H9 (cell line): ENCODE results near the gene SLC2A11. TPM values are rescaled to one million over a fixed set of nuclear protein-coding genes. Genes with fewer than 3 reads are reported as not detected.
A peak's percentile ranks its signal among the peaks of the same experiment; 100 is the strongest.

Experiments used
- DNase-seq: peaks from one replicate; pipeline ENCODE4 v3.0.0-alpha.2; 2017
- H2AFZ ChIP-seq: one replicate; pipeline ENCODE4 v1.6.1; 2013; ENCODE audit warnings: mild to moderate bottlenecking, low read length, control low read depth, moderate library complexity
- H2AK5ac ChIP-seq: 2 replicates; pipeline ENCODE4 v1.6.1; 2013; ENCODE audit warnings: low read length, control low read depth, mixed read lengths; ENCODE audit not compliant: insufficient read length
- H2BK120ac ChIP-seq: one replicate; pipeline ENCODE4 v1.6.1; 2013; ENCODE audit warnings: low read depth, mild to moderate bottlenecking, low read length, control low read depth, inconsistent platforms; ENCODE audit not compliant: poor library complexity, severe bottlenecking
- H2BK12ac ChIP-seq: 2 replicates; pipeline ENCODE4 v1.6.1; 2013; ENCODE audit warnings: low read length, control low read depth, mixed read lengths, low read depth; ENCODE audit not compliant: insufficient read length
- H2BK15ac ChIP-seq: 2 replicates; pipeline ENCODE4 v1.6.1; 2013; ENCODE audit warnings: low read depth, low read length, control low read depth
- H2BK20ac ChIP-seq: one replicate; pipeline ENCODE4 v1.6.1; 2013; ENCODE audit warnings: low read depth, mild to moderate bottlenecking, low read length, control low read depth, inconsistent platforms; ENCODE audit not compliant: poor library complexity, severe bottlenecking
- H2BK5ac ChIP-seq: 2 replicates; pipeline ENCODE4 v1.6.1; 2013; ENCODE audit warnings: low read length, control low read depth, mixed read lengths; ENCODE audit not compliant: insufficient read length
- H3K14ac ChIP-seq: 2 replicates; pipeline ENCODE4 v1.6.1; 2013; ENCODE audit warnings: low read length, control low read depth; ENCODE audit not compliant: insufficient read depth
- H3K18ac ChIP-seq: 2 replicates; pipeline ENCODE4 v1.6.1; 2013; ENCODE audit warnings: low read depth, mild to moderate bottlenecking, mixed read lengths, low read length, control low read depth; ENCODE audit not compliant: insufficient read length
- H3K23ac ChIP-seq: 2 replicates; pipeline ENCODE4 v1.6.1; 2013; ENCODE audit warnings: low read length, control low read depth, mixed read lengths, low read depth; ENCODE audit not compliant: insufficient read length
- H3K23me2 ChIP-seq: 2 replicates; pipeline ENCODE4 v1.6.1; 2013; ENCODE audit warnings: low read depth, mild to moderate bottlenecking, mixed read lengths, low read length, control low read depth; ENCODE audit not compliant: insufficient read length, poor library complexity, severe bottlenecking
- H3K27ac ChIP-seq: 2 replicates; pipeline ENCODE4 v1.5.1; 2013; ENCODE audit warnings: low read length, control low read depth, mixed read lengths, low read depth; ENCODE audit not compliant: insufficient read length
- H3K27me3 ChIP-seq: 2 replicates; pipeline ENCODE4 v1.6.1; 2013; ENCODE audit warnings: low read length, control low read depth, inconsistent platforms; ENCODE audit not compliant: insufficient read depth
- H3K4ac ChIP-seq: 2 replicates; pipeline ENCODE4 v1.6.1; 2013; ENCODE audit warnings: low read depth, mild to moderate bottlenecking, control low read depth, inconsistent platforms, low read length, moderate library complexity
- H3K4me1 ChIP-seq: 2 replicates; pipeline ENCODE4 v1.6.1; 2013; ENCODE audit warnings: low read length, control low read depth, inconsistent platforms; ENCODE audit not compliant: insufficient read depth
- H3K4me2 ChIP-seq: 2 replicates; pipeline ENCODE4 v1.6.1; 2013; ENCODE audit warnings: low read length, control low read depth, mixed read lengths; ENCODE audit not compliant: insufficient read length, insufficient read depth
- H3K56ac ChIP-seq: 2 replicates; pipeline ENCODE4 v1.6.1; 2013; ENCODE audit warnings: low read depth, mild to moderate bottlenecking, mixed read lengths, low read length, control low read depth; ENCODE audit not compliant: insufficient read length
- H3K79me1 ChIP-seq: 2 replicates; pipeline ENCODE4 v1.6.1; 2013; ENCODE audit warnings: low read depth, mild to moderate bottlenecking, moderate library complexity, low read length, control low read depth, inconsistent platforms; ENCODE audit not compliant: insufficient read depth, poor library complexity, severe bottlenecking
- H3K79me2 ChIP-seq: 2 replicates; pipeline ENCODE4 v1.6.1; 2013; ENCODE audit warnings: low read length, control low read depth, inconsistent platforms; ENCODE audit not compliant: insufficient read depth
- H3K9ac ChIP-seq: 2 replicates; pipeline ENCODE4 v1.6.1; 2013; ENCODE audit warnings: low read length, control low read depth, mixed read lengths; ENCODE audit not compliant: insufficient read length; ENCODE audit errors: extremely low read depth
- H3K9me3 ChIP-seq: one replicate; pipeline ENCODE4 v1.6.1; 2013; ENCODE audit warnings: low read depth, low read length, inconsistent platforms; ENCODE audit not compliant: control insufficient read depth
- H3T11ph ChIP-seq: one replicate; pipeline ENCODE4 v1.6.1; 2013; ENCODE audit warnings: mild to moderate bottlenecking, low read length, control low read depth, inconsistent platforms
- H4K20me1 ChIP-seq: one replicate; pipeline ENCODE4 v1.6.1; 2013; ENCODE audit not compliant: control insufficient read depth, insufficient read length, insufficient read depth
- H4K5ac ChIP-seq: 2 replicates; pipeline ENCODE4 v1.6.1; 2013; ENCODE audit warnings: low read depth, mild to moderate bottlenecking, mixed read lengths, low read length, control low read depth; ENCODE audit not compliant: insufficient read length
- H4K8ac ChIP-seq: replicated peaks from 2 replicates; pipeline ENCODE4 v1.6.1; 2013; ENCODE audit warnings: low read length, control low read depth, mixed read lengths, low read depth; ENCODE audit not compliant: insufficient read length
- H4K91ac ChIP-seq: 2 replicates; pipeline ENCODE4 v1.6.1; 2013; ENCODE audit warnings: low read depth, mild to moderate bottlenecking, moderate library complexity, mixed read lengths, low read length, control low read depth; ENCODE audit not compliant: insufficient read length
- H3K27ac Mint-ChIP-seq, 3 experiments: 2 replicates in 2 of 3; 3 replicates in 1 of 3; pipeline ENCODE4 v1.8.0; 2020 to 2021; ENCODE audit warnings: mixed read lengths in 3 of 3, mild to moderate bottlenecking in 1 of 3, moderate library complexity in 1 of 3
- H3K27me3 Mint-ChIP-seq: 2 replicates; pipeline ENCODE4 v1.8.0; 2021; ENCODE audit warnings: low read depth, mild to moderate bottlenecking, moderate library complexity, mixed read lengths
- H3K36me3 Mint-ChIP-seq, 3 experiments: 2 replicates in 2 of 3; 3 replicates in 1 of 3; pipeline ENCODE4 v1.8.0; 2020 to 2021; ENCODE audit warnings: low read depth in 3 of 3, mixed read lengths in 3 of 3; ENCODE audit not compliant: insufficient read depth in 1 of 3
- H3K4me1 Mint-ChIP-seq, 2 experiments: 2 replicates each; pipeline ENCODE4 v1.8.0; 2020; ENCODE audit warnings: mixed read lengths in 2 of 2
- H3K4me3 Mint-ChIP-seq, 2 experiments: 2 replicates in 1 of 2; 3 replicates in 1 of 2; pipeline ENCODE4 v1.8.0; 2020 to 2021; ENCODE audit warnings: mild to moderate bottlenecking in 2 of 2, mixed read lengths in 2 of 2, moderate library complexity in 1 of 2
- H3K9me3 Mint-ChIP-seq, 2 experiments: 2 replicates in 1 of 2; 3 replicates in 1 of 2; pipeline ENCODE4 v1.8.0; 2020; ENCODE audit warnings: mild to moderate bottlenecking in 2 of 2, mixed read lengths in 2 of 2, moderate library complexity in 1 of 2
- whole genome bisulfite sequencing: extraction: QIAGEN DNeasy Blood & Tissue Kit; methylation state at CpG from one replicate; pipeline ENCODE4 v1.1.7; 2013; ENCODE audit warnings: missing lambda C conversion rate, low lambda C conversion rate, mixed read lengths; ENCODE audit not compliant: insufficient read length; ENCODE audit errors: extremely low coverage; 5-methylcytosine and 5-hydroxymethylcytosine counted together
- total RNA-seq: library from RNA; stranded (reverse); gene quantifications from 2 replicates; pipeline ENCODE4 v1.2.1, GENCODE V29; 2021
- TF ChIP-seq, protein P1 (sequence below): fragments of 200-600 bp; sonication (generic); conservative IDR thresholded peaks from 3 replicates; pipeline ENCODE4 v1.8.0; 2021; ENCODE audit warnings: antibody characterized with exemption, mild to moderate bottlenecking

Gene SLC2A11
- total RNA-seq, 1 experiment from 2014 or later: 15.0 TPM

DNA sequence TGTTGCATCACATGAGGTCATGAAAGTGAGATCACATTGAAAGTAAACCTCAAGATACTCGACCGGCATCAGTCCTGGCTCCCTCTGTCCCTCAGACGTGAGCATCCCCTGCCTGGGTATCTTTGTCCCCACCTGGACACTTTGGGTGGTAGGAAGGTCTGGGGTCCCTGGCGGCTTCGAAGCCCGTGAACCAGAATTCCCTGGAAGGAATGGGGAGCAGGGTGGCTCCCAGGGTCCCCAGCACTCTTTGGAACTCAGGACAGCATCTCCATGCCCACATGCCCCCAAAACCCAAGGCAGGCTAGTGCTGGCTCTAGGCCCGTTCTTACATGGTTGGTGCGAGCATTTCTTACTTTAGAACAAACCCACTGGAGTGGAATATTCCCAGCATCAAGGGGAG lies 26.4 kb upstream of the SLC2A11 start:
- no peaks in the 10 kb centered on the region for H3K23me2 ChIP-seq
- H3K27me3 ChIP-seq: no peaks in the 10 kb centered on the region
- no peak for DNase-seq
- no peaks in the 10 kb centered on the region for H3K79me1 ChIP-seq
- no peaks in the 10 kb centered on the region for H3K4me1 ChIP-seq
- H3K56ac ChIP-seq: no peak overlapping the region
- H3K27me3 Mint-ChIP-seq: no peaks in the 10 kb centered on the region
- H3K9me3 Mint-ChIP-seq: no peaks in the 10 kb centered on the region
- no peak overlapping the region for H3K23ac ChIP-seq
- TF ChIP-seq, protein P1, sequence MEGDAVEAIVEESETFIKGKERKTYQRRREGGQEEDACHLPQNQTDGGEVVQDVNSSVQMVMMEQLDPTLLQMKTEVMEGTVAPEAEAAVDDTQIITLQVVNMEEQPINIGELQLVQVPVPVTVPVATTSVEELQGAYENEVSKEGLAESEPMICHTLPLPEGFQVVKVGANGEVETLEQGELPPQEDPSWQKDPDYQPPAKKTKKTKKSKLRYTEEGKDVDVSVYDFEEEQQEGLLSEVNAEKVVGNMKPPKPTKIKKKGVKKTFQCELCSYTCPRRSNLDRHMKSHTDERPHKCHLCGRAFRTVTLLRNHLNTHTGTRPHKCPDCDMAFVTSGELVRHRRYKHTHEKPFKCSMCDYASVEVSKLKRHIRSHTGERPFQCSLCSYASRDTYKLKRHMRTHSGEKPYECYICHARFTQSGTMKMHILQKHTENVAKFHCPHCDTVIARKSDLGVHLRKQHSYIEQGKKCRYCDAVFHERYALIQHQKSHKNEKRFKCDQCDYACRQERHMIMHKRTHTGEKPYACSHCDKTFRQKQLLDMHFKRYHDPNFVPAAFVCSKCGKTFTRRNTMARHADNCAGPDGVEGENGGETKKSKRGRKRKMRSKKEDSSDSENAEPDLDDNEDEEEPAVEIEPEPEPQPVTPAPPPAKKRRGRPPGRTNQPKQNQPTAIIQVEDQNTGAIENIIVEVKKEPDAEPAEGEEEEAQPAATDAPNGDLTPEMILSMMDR: no peak
- no peak overlapping the region for H2AFZ ChIP-seq
- H4K8ac ChIP-seq: no peak overlapping the region
- no peak overlapping the region for H2BK15ac ChIP-seq
- no peaks in the 10 kb centered on the region for H3K9me3 ChIP-seq
- no peak overlapping the region for H3K14ac ChIP-seq
- H3K36me3 Mint-ChIP-seq: peaks cover 26 to 56% (median 56%) of the 10 kb centered on the region in 3 experiments
- no peak overlapping the region for H4K91ac ChIP-seq
- H3K4me1 Mint-ChIP-seq: peaks cover 3% of the 10 kb centered on the region in 2 experiments; a peak in 1 of 4 replicates
- H2BK5ac ChIP-seq: no peak overlapping the region
- no peaks in the 10 kb centered on the region for H4K20me1 ChIP-seq
- no peak overlapping the region for H3K27ac ChIP-seq
- H3K4ac ChIP-seq: no peak overlapping the region
- no peak overlapping the region for H3K4me3 Mint-ChIP-seq
- H3K79me2 ChIP-seq: no peaks in the 10 kb centered on the region
- H2BK120ac ChIP-seq: no peak overlapping the region
- H3K18ac ChIP-seq: no peak overlapping the region
- H3T11ph ChIP-seq: no peak overlapping the region
- H4K5ac ChIP-seq: no peak overlapping the region
- H2BK12ac ChIP-seq: no peak overlapping the region
- H2BK20ac ChIP-seq: no peak overlapping the region
- no peak overlapping the region for H2AK5ac ChIP-seq
- H3K4me2 ChIP-seq: no peak overlapping the region
- H3K27ac Mint-ChIP-seq: peak overlapping the region in 1 of 3 experiments; percentile 65; a peak in 1 of 7 replicates
- no CpG with 5 or more reads among the region's 8 CpGs for WGBS
- no peak overlapping the region for H3K9ac ChIP-seq
